GM21619 (cell line): ENCODE measurements around the gene DDX31.

Experiments used
- ATAC-seq: cut with Tn5 transposase; IDR thresholded peaks from one replicate; pipeline ENCODE4 v1.9.1; 2021; ENCODE audit not compliant: unreplicated experiment

The DDX31 gene

DNA sequence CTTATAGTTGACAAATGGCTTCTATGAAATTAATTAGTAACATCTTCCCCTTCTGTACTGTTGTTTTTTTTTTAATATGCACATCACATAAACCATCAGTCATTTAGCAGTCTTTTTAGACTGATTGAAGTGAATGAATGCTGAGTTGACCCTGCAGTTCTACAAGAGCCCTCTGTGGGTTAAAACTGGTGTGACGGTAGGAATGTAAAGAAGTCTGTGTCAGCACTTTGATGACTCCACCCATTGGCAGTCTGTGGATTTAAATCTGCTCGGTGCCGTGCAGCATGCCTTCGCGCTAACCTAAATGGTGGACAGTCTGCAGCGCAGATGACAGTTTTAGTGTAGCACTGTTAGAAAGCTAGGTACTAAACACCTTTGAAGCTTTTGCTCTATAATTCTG, 3.6 kb upstream of the DDX31 start:
- ATAC-seq: no peak

DNA sequence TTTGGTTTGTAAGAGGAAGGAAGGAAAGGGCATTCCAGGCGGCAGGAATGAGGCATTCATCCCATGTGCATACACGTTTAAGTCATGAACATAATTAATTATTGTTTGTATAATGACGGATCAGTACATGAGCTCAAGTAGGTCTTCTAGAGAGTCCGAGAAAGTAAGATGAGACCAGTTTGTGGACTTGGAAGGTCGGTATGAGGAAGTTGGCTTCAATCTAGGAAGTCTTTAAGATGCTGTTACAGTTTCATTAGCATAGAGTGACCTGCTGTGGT, 2.6 kb upstream of the DDX31 start:
- no peak for ATAC-seq

DNA sequence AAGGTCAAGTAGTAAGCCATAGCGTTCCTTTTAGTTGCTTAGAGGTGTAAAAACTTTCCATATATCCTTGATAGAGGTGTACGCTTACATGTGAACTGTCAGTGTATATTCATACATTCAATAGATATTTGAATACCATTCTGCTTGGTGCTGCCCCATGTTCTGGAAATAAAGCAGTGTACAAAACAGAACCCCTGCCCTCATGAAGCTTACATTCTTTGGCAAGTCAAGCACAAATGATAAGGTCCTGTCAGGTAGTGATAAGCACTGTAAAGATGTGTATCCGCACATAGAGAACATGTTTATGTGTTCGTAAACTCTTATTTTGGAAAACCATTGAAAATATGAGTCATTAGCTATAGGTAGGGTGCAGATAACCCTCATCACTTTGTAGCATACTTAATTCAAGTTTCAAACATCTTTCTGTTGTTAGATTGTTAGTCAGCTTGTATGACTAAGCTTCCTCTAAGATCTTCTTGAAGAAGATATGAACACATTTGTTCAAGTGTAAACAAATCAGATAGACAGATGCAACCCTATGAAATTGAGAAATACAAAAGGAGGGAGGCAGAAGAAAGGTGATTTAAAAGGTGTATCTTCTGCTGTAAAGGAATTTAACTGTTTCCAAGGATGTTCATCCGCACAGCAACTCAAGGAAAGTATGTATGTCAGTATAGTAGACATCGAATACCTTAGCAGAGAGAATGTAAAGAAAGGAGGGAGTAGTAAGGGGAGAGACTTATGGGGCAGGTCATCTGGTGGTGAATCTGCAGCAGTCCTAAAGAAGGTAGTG, 2.0 kb upstream of the DDX31 start:
- ATAC-seq: no peak

DNA sequence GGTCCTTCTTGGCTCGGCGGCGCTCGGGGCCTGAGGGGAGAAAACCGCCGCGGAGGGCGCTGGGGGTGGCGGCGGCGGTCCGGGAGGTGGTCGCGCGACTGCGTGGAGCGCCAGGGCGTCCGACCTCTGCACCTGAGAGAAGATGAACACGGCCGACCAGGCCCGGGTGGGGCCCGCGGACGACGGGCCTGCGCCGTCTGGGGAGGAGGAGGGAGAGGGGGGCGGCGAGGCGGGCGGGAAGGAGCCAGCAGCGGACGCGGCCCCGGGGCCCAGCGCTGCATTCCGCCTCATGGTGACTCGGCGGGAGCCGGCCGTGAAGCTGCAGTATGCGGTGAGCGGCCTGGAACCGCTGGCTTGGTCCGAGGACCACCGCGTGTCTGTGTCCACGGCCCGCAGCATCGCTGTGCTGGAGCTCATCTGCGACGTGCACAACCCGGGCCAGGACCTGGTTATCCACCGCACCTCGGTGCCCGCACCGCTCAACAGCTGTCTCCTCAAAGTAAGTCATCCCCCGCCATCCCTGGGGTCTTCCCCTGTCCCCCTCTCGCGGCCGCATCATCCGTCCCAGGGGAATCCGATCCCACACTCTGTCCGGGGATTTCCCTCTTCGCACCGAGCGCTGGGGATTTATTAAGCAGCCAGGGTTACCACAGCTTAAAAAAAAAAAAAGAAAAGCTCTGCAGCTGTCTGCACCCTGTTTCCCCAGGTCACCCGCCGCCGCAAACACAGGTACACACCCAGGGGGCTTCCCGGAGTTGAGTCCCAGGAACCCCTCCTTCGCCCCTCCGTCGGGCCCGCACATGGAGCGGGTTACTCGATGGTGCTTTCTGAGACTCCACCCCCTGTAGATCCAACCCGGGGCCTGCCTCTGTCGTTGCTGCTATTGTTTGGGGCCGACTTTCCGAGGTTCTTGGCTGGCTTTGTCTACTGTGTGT, 941 bp upstream of the DDX31 start, which contains the start of gene GTF3C4:
GTF3C4 (plus strand) TSS at position 8 of the 935 bp plus-strand sequence; CDS start at position 143, 135 bp downstream.
- peak; percentile 51 for ATAC-seq

DNA sequence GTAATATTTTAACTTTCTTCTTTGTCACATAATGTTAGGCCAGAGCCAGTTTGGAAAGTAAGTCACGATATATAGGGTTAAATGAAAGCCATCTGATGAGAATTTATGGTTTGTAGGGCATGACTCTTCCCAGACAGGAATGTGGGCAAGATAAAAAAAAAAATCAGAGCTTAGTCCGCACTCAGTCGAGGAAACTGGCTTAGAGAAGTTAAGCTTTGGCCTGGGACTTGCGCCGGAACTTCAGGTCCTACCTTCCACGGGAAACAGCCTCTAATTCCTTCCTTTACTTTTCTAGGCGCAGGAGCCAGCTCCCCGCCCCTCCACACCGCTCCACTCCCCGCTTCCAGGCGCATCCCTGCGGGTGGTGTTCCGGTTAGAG, 475 bp downstream of the DDX31 start:
- ATAC-seq: no peak

DNA sequence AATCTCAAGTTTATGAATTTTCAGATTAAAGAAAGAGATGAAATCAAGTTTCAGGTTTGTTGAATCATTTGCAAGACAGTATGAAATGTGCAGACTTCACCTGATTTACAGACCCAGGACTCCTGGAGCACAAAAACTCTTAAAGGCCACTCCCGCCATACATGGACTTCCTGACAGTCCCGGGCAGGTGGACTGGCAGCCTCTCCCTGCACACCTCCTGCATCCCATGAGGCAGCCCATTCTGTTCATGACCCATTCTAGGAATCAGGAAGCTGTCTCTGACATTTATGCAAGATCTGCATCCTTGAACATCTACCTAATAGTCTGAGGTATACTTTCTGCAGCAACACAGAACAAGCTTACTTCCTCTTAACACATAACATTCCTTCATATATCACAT, 5.9 kb downstream of the DDX31 start:
- no peak for ATAC-seq

DNA sequence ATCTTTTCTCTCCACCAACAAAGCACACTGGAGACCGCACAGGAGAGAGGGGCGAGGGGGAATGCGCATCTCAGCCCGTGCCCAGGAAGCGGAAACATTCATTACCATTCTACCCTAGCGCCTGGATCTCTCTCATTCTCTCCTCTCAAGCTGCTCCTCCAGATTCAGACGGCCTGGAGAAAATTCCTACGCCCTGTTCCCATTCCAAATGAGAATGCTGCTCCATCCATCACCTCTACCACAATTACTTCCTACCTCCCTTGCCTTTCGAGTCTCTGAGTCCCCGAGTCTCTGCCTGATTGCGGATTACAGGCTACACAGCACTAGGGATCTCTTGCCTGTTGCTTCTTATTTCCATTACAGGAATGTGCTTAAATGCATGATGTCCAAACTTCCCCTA, 6.7 kb downstream of the DDX31 start:
- ATAC-seq: no peak

DNA sequence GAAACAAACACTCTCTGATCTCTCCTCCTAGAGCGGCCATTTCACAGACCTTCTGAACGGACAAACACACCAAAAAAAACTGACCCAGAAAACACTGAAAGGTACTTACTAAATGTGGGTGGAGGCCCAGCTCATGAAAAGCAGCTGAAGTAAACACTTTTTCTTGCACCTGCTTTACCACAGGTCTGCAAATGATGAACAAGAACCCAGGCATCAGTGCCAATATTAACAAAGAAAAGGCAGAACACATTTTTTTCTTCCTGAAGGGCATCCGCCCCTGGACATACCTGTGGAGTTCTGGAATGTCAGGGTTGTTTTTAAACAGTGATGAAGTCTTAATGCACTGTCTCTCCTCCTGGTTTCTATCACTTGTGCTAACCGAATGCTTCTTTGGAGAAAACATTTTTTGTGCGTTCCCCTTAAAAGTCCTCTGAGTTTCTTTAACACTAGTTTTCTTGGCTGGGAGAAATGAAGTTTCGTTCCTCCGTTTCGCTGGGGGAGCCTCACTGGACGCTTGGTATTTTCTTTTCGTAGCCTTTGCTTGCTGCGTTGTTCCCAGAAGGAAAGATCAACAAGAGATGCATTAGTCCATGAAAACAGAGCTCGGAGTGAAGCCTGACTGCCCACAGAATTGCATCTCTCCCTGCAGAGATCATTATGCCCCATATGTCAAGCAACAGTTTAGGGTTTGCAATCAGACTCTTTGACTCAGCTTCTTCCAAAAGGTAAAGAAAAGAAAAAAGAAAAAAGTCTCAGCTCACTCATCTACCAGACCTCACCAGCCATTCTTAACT, 7.4 kb downstream of the DDX31 start:
- ATAC-seq: no peak

DNA sequence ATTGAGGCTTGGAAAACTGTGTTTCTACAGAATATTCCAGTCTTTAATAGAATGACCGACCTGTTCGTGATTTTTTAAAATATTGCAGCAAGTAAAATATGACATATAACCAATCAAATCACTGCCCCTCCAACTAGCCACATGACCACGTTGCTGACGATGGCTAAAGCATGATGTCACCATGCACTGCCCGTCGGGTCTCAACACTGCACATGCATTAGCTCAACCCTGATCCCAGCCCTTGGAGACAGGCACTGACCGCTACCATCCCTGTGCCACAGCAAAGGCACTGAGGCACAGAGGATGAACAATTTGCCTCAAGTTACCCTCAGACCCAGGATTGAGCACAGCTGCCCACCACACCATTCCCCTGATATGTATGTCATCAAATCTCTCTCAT, 13.5 kb downstream of the DDX31 start:
- no peak for ATAC-seq

DNA sequence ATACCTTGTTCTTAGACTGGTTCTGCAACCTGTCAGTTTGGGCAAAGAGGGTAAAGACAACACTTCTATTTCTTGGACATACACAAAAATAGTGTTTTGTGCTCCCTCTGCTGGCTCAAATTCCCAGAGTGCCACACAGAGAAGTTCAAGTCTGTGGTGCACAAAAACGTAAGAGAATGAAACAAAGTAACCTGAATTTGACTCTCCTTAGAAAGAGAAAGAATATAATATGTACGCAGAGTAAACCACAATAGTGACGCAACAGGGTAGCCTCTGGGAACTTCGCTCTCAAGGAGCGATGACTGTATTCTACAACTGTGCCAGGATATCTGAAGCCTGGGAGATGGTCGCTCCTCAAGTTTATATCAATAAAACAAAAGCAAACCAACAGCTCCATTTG, 18.5 kb downstream of the DDX31 start:
- ATAC-seq: no peak

DNA sequence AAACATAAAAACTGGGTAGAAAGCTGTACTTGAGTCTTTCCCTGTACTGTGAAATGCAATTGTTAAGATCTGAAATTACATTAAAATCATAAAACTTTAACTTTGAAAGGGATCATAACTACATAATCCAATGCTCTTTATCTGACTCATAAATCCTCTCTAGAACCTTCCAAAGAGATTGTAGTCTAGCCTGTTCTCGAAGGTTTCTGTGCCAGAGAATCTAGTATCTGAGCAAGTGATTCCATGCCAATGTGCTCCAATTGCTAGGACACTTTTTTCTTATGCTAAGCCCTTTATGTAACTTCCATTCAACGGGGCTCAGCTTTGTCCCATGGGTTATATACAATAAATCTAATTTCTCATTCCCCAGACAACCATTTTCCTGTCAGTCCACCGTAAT, 21.1 kb downstream of the DDX31 start:
- no peak for ATAC-seq

DNA sequence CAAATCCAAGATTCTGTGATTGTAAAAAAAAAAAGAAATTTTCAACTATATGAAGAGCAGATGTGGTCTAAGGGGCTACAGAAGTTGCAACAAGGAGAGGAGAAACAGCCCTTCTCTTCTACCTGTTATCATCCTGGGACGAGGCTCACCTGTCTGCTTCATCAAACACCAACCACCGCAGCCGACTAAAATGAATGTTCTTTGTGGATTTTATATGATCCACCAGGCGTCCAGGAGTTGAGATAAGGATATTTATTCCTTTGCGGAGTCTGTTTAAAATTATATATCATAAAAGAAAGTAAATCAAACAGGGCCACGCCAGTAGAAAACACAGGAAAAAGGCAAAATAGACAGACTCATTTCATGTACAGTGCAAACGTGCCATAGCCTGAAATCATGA, 21.5 kb downstream of the DDX31 start:
- ATAC-seq: no peak

DNA sequence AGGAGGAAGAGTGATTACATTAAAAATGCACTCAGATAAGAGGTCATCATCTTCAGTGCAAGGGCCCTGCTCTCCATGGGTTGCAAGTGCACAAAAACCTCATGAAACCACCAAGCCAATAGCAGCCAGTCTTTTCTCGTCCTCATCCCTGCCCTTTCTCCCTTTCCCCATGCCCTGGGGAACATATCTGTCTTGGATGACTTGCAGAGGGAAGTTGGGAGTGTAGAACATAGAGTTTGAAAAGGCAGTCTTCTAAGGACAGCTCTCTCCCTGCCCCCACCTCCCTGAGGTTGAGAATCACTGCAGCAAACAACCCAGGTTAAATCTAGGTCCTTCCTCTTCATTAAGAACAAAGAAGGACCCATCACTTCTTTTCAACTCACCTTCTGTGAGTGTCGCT, 22.0 kb downstream of the DDX31 start:
- no peak for ATAC-seq

DNA sequence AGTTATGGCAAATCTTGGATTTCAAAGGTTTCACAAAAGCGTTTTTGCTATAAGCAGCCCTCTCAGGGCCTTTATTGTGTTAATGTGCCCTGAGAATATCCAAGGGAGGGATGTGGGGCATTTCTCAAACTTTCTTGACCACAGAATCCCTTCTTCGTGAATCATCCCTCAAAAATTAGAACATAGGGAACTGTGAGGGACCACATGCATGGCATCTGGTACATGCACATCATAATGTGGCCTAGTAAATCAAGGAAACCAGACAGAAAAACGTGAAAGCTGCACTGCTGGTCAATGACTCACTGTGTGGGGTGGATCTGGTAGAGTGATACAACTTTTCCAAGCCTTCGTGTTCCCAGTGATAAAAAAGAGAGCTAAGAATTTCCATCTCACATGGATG, 22.4 kb downstream of the DDX31 start:
- ATAC-seq: no peak

DNA sequence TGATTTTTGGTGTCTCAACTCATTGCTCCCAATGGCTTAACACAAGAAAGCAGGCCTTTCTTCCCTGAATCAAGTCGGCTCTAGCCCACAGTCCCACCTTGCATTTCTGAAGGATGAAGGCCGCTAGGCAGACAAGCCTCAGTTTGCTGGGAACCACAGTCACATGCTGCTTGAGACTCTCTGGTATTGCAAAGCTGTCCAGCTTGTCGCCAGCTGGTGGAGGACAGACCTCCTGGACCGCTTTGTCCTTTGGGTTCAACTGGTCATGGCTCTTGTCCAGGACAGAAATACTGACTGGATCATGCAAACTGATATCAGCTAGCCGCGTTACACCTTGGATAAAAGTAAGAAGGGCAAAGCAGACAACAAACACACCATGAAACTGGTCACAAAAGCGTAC, 23.1 kb downstream of the DDX31 start:
- no peak for ATAC-seq

DNA sequence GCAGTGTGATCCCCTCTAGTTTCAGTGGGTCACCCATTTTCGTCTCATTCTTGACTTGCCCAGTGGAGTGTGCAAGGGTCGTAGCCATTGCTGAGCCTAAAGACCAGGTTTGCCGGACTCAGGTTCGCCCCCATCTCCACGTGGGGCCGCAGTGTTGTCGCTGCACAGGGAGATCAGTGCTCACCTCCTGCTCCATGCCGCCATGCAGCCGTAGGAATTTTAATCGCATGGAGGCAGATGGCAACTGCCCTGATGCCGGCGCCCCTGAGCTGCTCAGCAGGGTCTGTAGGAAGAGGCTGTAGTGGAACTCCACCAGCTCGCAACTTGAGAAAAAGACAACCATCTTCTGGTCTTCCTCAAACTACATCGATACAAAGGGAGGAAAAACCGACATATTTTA, 24.1 kb downstream of the DDX31 start:
- no peak for ATAC-seq

DNA sequence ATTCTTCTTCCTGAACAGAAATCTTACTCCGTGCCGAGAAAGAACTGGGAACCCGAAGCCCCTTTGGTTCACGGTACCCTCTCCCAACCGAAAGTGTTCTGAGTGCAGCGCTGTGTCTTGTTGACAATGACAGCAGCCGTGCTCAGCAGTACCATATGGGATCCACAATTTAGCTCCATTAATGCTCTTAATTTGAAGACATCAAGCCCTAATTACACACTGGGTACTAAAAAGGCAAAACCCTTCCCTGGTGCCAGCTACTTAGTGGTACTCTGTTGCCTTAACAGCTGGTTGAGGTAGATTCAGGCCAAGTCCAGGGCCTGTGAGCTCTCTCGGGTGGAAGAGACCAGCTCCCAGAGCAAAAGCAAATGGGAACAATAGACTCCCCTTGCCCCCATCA, 24.5 kb downstream of the DDX31 start:
- ATAC-seq: no peak

DNA sequence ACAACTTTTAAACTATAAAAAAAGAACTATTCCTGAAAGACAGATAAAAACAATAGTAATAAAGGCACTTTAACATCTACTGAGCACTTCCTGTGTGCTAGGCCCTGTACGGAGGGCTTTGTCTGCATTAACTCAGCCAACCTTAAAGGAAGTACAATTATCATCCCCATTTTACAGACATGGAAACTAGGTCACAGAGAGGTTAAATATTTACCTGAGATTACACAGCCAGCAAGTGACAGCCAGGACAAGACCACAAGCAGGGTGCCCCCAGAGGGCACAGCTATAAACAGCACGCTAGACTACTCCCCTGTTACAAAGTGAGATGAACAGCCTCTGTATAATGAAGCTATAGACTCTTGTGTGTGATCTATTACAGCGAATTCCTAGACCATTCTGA, 25.5 kb downstream of the DDX31 start:
- ATAC-seq: no peak

DNA sequence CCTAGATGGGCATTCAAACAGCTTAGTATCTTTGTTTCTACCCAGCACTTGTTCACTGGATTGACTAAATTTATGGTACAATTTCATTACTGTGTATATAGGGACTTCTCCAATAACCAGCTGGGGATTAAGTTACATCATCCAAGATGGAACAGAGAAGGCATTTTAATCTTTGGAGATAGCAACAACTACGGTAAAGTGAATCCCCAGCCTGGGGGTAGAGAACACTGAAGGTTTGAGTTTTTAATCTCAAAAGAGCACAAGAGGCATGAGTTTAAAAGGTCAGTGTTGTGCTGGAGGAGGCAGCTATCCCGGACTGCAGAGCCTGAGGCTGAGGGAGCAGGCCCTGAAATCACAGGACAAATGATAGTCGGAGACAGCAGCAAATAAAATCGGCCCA, 28.6 kb downstream of the DDX31 start:
- no peak for ATAC-seq

DNA sequence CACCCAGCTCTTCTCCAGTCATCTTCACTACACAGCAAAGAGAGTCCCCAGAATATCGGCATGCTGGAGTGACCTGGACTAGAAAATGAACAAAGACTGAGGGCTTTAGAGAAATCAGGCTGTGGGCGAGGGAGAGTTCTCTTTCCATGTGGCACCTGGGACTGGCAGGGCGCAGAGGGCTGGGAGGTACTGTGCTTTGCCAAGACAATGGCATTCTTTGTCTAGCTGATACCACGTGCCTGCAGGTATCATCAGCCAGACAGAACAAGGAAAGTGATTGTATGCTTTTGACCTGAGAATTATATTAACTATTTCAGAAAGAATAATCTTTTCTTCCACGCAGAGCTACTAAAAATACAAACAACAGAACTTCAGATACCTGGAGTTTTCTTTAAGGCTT, 30.5 kb downstream of the DDX31 start:
- no peak for ATAC-seq

DNA sequence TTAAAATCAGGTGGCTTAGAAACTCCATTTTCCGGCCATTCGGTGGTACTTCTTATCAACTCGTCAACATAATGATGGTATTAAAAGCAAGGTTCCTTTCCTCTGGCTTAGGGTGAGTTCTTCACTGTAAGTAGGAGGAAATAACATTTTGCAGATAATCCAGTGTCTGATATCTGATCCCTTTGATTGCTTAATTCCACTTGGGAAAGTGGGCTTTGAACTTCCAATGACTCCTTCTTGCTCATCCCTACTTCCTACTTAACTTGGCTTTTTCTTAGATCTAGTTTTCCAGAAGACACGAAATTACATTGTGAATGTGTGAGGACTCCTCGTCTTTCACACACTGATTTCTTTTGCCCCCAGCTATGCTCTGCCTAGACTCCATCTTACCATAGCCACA, 31.5 kb downstream of the DDX31 start:
- no peak for ATAC-seq

DNA sequence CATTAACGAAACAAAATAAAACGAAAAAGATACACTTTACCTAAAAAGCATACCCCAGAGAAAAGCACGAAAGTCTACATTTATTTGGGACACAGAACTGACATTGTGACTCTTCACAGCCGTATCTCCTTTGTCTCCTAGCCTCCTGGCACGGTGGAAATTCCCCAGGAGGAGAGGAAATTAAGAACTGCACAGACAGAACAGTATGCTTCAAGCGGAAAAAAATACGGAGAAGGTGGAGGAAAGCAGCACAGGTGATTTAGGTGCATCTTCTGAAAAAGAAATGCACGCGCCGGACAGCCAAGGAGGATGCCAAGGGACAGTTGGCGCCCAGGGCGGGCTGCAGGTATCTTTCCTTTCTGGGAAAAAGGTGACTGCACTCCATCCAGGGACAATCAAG, 32.0 kb downstream of the DDX31 start:
- no peak for ATAC-seq
